Muscle layer of duodenum (tissue), 2 donors: ENCODE results near the gene DPPA2.
"Not testable (repeated sequence)": the region's sequence is repeated elsewhere in the genome, so short reads cannot be mapped to it uniquely, and the experiment has no call there.

Experiments used
- H3K27ac ChIP-seq: one replicate; pipeline ENCODE4 v1.7.0; 2013; ENCODE audit warnings: mild to moderate bottlenecking, low read length
- H3K27me3 ChIP-seq: one replicate; pipeline ENCODE4 v1.7.0; 2013; ENCODE audit warnings: low read depth, mild to moderate bottlenecking, control low read depth, low read length
- H3K36me3 ChIP-seq, 2 donors: one replicate each; pipeline ENCODE4 v1.7.0; 2013; ENCODE audit warnings: low read length in 2 of 2, control low read depth in 1 of 2, mild to moderate bottlenecking in 1 of 2; ENCODE audit not compliant: insufficient read depth in 2 of 2, control insufficient read depth in 1 of 2
- H3K4me1 ChIP-seq, 2 donors: one replicate each; pipeline ENCODE4 v1.7.0; 2013; ENCODE audit warnings: low read length in 2 of 2, mild to moderate bottlenecking in 2 of 2, control low read depth in 1 of 2, moderate library complexity in 1 of 2; ENCODE audit not compliant: insufficient read depth in 2 of 2, control insufficient read depth in 1 of 2
- H3K4me3 ChIP-seq, 2 donors: one replicate each; pipeline ENCODE4 v1.7.0; 2013; ENCODE audit warnings: low read length in 2 of 2, low read depth in 1 of 2, mild to moderate bottlenecking in 1 of 2
- H3K9me3 ChIP-seq, 2 donors: one replicate each; pipeline ENCODE4 v1.7.0; 2013; ENCODE audit warnings: low read length in 2 of 2, control low read depth in 1 of 2, mild to moderate bottlenecking in 1 of 2; ENCODE audit not compliant: control insufficient read depth in 1 of 2
- donor health status: healthy.

Gene DPPA2, protein sequence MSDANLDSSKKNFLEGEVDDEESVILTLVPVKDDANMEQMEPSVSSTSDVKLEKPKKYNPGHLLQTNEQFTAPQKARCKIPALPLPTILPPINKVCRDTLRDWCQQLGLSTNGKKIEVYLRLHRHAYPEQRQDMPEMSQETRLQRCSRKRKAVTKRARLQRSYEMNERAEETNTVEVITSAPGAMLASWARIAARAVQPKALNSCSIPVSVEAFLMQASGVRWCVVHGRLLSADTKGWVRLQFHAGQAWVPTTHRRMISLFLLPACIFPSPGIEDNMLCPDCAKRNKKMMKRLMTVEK

DNA sequence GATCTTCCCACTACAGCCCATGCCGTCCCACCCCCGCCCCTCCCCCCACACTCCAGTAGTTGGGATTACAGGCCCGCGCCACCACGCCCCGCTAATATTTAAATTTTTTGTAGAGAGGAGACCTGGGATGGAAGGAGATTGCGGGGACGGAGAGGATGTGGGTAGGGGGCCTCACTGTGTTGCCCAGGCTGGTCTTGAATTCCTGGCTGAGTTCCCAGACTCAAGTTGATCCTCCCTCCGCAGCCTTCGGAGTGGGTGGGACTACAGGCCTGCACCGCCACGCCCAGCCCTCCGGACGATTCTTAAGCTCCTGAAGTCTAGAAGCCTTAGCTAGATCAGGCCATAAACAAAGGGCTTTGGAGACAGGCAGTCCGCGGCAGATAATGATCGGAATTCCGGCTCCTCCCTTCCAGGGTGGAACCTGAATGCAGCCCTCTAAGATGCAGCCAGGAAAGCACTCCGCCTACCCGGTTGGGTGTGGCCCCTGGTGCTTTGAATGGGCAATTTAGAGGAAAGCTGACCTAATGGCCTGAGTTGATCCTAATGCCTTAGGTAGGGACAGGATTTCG, at the start of gene DPPA2:
Gene DPPA2, minus strand, starts transcription at position 356 of the 569 bp plus-strand sequence. CDS start 1,975 bp downstream, outside the sequence.
- no peak within 1 kb of the TSS for H3K4me3 ChIP-seq
- H3K27me3 ChIP-seq = no peaks in the 10 kb centered on the region
- no peaks in the 10 kb centered on the region for H3K9me3 ChIP-seq
- no peaks in the 10 kb centered on the region for H3K4me1 ChIP-seq
- H3K27ac ChIP-seq = no peak within 1 kb of the TSS
- H3K36me3 ChIP-seq = no peaks in the 10 kb centered on the region

DNA sequence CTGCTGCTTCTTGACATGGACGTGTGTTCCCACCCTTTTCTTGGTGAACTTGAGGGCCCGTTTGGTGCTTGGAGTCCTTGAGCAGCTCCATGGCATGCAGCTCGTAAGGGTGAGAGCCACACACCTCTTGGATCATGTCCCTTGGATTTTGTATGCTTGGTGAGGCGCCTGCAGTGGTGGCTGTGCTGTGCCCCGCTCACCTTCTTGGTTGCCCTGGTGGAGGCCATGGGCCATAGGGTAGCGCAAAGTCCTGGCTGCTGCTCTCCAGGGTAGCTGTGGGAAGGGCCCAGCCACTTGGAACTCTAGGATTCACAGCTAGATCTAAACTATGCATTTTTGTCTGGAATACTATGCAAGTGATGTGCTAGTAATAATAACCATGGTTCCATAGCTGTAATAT, 47.8 kb upstream of the DPPA2 start:
- no peaks in the 10 kb centered on the region for H3K27me3 ChIP-seq
- H3K36me3 ChIP-seq = no peaks in the 10 kb centered on the region
- H3K9me3 ChIP-seq = no peaks in the 10 kb centered on the region
- no peak overlapping the region for H3K4me3 ChIP-seq
- no peak overlapping the region for H3K27ac ChIP-seq
- no peaks in the 10 kb centered on the region for H3K4me1 ChIP-seq

DNA sequence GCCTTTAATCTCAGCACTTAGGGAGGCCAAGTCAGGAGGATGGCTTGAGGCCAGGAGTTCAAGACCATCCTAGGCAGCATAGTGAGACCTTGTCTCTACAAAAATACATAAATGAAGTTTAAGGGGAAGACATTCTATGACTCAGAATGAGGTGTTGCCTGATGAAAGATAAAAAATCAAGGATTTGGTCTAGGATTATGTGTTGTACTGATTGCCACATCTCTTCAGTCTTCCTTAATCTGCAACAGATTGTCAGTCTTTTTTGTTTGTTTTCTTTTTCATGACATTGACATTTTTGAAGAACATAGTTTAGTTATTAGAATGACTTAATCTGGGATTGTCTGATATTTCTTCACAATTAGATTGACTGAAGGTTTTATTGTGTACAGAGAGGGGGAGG, 47.3 kb upstream of the DPPA2 start:
- no peak overlapping the region for H3K4me3 ChIP-seq
- no peaks in the 10 kb centered on the region for H3K9me3 ChIP-seq
- no peak overlapping the region for H3K27ac ChIP-seq
- H3K4me1 ChIP-seq = no peaks in the 10 kb centered on the region
- H3K36me3 ChIP-seq = no peaks in the 10 kb centered on the region
- H3K27me3 ChIP-seq = no peaks in the 10 kb centered on the region

DNA sequence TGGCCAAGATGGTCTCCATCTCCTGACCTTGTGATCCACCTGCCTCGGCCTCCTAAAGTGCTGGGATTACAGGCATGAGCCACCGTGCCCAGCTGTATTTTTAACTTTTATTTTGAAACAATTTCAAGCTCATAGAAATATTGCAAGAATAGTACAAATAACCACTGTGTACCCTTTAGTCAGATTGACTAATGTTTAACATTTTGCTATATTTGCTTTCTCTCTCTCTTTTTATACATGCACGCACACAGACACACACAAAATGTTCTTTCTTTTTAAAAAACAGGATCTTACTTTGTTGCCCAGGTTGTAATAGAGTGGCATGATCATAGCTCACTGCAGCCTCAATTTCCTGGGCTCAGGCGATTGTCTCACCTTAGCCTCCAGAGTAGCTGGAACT, 46.5 kb upstream of the DPPA2 start:
- no peak overlapping the region for H3K4me3 ChIP-seq
- H3K27ac ChIP-seq = no peak overlapping the region
- no peaks in the 10 kb centered on the region for H3K27me3 ChIP-seq
- no peaks in the 10 kb centered on the region for H3K9me3 ChIP-seq
- H3K36me3 ChIP-seq = no peaks in the 10 kb centered on the region
- H3K4me1 ChIP-seq = no peaks in the 10 kb centered on the region

DNA sequence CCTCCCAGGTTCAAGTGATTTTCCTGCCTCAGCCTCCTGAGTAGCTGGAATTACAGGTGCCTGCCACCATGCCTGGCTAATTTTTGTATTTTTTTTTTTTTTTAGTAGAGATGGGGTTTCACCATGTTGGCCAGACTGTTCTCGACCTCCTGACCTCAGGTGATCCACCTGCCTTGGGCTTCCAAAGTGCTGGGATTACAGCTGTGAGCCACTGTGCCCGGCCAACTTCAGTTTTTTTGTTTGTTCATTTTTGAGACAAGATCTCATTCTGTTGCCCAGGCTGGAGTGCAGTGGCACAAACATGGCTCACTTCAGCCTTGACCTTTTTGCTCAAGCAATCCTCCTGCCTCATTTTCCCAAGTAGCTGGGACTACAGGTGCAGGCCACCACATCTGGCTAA, 42.5 kb upstream of the DPPA2 start:
- not testable (repeated sequence) for H3K4me1 ChIP-seq, H3K27me3 ChIP-seq, H3K4me3 ChIP-seq, H3K27ac ChIP-seq, H3K36me3 ChIP-seq, H3K9me3 ChIP-seq

DNA sequence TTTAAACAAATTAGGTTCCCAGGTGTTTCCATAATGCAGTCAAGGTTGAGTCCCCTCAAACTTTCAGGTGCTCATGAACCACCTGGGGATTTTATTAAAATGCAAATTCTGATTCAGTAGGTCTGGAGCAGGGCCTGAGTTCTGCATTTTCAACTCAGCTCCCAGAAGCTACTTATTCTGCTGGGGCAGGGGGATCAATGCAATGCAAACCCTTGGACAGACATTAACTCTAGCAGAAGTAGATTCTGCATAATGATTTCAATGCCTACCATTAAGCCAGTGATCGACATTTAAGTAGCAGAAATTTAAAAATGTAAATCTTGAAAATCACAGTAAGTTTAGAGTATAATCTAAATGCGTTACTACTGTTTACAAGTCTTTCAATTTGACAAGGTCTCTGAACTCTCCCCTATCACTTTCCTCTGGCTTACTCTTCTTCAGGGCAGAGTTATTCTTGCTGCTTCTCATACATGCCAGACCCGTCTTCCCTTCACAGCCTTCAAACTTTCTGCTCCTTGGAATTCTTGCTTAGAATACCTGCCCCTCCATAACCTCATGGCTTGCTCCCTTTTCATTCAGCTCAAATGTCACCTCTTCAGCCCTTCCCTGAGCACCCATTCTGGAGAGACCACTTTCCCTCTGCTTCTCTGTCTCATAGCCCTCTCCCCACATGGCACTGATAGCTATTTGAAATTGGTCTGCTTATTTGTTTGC, 40.3 kb upstream of the DPPA2 start:
- H3K9me3 ChIP-seq = no peaks in the 10 kb centered on the region
- no peaks in the 10 kb centered on the region for H3K4me1 ChIP-seq
- H3K27me3 ChIP-seq = no peaks in the 10 kb centered on the region
- H3K27ac ChIP-seq = no peak overlapping the region
- H3K4me3 ChIP-seq = no peak overlapping the region
- H3K36me3 ChIP-seq = no peaks in the 10 kb centered on the region

DNA sequence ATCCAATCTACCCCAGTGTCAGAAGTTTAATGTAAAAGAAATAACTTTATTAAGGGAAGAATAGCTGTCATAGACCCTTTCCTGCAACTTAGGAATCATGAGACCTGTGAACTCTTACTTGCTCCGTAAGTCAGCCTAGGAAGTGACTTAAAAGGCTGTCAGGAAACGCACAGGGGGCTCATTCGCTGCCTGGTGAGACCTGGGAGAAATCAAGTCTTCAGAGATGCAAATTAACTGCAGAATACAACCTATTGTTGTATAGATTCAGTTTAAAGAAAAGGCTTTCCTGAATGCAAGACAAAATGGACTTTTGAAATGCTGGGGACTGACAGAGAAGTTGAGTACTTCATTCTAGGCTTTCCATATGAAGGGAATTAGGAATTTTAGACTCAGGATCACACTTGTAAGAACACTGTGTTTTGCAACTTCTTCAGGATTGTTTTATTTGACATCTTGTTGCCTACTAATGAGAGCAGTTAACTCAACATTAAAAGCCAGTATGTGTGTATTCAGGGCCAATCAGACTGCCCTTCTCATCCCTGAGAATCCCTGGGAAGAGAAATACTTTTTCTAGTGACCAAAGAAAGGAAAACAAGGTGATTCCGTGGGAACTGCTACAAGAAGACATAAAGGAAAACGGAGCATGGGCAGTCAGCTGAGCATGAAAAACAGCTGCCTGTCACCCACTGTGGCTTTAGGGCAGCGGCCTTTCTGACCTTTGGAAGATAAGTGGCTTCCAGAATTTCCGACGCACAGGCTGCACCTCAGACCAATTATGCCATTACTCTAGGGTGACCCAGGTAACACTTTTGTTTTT, 39.5 kb upstream of the DPPA2 start:
- Histone ChIP-seq H3K9me3 (no peaks in the 10 kb centered on the region), H3K27ac (no peak overlapping the region)

DNA sequence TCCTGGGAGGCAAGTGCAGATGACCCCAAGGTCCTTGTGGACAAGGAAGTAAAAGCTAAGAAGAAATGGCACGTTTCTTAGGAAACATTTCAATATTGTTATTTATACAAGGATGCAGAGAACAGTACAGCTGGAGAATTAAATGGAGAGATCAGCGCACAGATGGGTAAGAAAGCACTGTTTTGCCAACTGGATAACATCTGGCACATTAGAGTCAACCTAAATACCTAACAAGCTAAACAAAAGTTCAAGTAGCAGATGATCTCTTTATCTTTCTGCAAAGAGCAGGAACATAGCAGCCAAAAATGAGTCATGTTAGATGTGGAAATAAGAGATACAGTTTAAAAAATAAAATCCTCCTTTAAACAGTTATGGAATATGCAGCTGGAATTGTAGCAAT, 36.7 kb upstream of the DPPA2 start:
- H3K27ac ChIP-seq = no peak overlapping the region
- H3K4me1 ChIP-seq = no peaks in the 10 kb centered on the region
- no peak overlapping the region for H3K4me3 ChIP-seq
- peaks cover 0 to 3% of the 10 kb centered on the region in 2 donors for H3K9me3 ChIP-seq
- no peaks in the 10 kb centered on the region for H3K36me3 ChIP-seq
- H3K27me3 ChIP-seq = no peaks in the 10 kb centered on the region

More for the DNA sequence above, 39.5 kb upstream of the DPPA2 start:
- Histone ChIP-seq H3K4me3 (no peak overlapping the region), H3K27me3 (no peaks in the 10 kb centered on the region), H3K4me1 (no peaks in the 10 kb centered on the region), H3K36me3 (no peaks in the 10 kb centered on the region)

DNA sequence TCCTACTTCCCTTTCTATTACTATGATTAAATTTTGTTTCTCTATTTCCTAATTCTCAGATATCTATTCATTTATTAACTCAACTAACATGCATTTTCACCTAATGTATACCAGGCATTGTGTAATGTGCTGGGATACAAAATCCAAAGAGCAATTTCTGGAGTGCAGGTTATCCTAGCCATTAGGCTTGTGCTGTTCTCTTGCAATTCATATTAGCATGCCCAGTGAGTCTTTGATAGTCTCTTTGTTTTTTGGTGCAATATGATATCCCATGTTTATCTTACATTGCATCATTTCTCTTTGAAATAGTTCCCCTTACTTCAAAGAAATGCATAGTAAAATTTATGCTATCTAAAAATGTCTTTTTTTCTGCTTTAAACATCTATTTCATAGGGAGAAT, 34.9 kb upstream of the DPPA2 start:
- Histone ChIP-seq H3K36me3 (no peaks in the 10 kb centered on the region), H3K9me3 (peaks cover 0 to 3% of the 10 kb centered on the region in 2 donors), H3K27ac (no peak overlapping the region), H3K4me3 (no peak overlapping the region), H3K27me3 (no peaks in the 10 kb centered on the region), H3K4me1 (no peaks in the 10 kb centered on the region)

DNA sequence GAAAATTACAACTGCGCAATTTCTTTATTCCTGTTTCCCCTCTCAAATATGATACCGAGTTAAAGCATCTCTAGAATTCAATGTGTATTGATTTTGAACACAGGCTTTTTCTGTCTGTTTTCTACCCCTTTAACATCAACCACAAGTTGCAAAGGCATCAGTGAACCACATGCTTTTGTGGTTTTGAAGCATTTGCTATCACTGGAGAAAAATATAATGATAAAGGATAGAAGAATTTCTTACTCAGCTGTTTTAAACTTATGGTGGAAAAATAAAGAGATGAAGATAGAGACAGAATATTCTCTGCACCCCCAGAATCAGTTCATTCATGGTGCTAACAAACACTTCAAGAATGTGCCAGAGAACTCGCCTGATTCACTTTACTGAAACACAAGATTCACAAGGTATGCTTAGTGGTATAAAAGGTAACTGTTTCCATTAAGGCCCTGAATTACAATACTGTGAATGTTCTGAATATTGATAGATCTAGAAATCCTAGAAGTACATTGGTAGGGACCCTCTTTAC, 30.5 kb upstream of the DPPA2 start:
- Histone ChIP-seq H3K27me3 (no peaks in the 10 kb centered on the region), H3K4me3 (no peak overlapping the region), H3K4me1 (no peaks in the 10 kb centered on the region), H3K27ac (no peak overlapping the region), H3K9me3 (peaks cover 0 to 3% of the 10 kb centered on the region in 2 donors), H3K36me3 (no peaks in the 10 kb centered on the region)

DNA sequence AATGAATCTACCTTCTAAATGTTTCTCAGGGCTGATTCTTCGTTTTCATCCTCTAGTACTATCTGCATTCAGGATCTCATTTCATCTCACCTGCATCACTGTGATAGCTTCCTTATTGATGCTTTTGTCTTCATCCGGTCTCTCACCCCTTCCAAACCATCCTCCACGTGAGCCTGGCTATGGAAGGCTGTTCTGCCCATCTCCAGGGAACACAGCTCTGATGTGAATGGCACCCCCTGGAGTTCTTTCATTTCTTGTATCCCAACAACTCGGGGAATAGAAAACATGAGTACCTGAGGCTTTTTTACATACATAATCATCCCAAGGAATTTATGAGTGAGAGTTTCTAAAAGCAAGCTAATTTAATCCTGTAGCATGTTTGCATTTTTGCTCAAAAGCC, 29.8 kb upstream of the DPPA2 start:
- Histone ChIP-seq H3K4me3 (no peak overlapping the region), H3K27me3 (no peaks in the 10 kb centered on the region), H3K4me1 (no peaks in the 10 kb centered on the region), H3K36me3 (no peaks in the 10 kb centered on the region), H3K27ac (no peak overlapping the region), H3K9me3 (peaks cover 0 to 3% of the 10 kb centered on the region in 2 donors)
